ENCODE measurements around the gene SAMSN1. TPM values are rescaled to one million over a fixed set of nuclear protein-coding genes. Genes with fewer than 3 reads are reported as not detected.

The SAMSN1 gene
- polyA plus RNA-seq, 2 of the 4 experiments (the other 2 are of a cell fraction), result 0.06 TPM; not detected in 1

GRCh38 chr21:14593230-14593629 is 47.1 kb upstream of the SAMSN1 start:
- Histone ChIP-seq H3K4me1 (no peaks in the 10 kb centered on the region), H3K27ac (no peak overlapping the region), H3K9me3 (no peaks in the 10 kb centered on the region), H3K4me2 (no peak overlapping the region), H3K4me3 (no peak overlapping the region)
- ChIA-PET POLR2A (no interaction called here), CTCF (no interaction called here)
- DNase-seq (ENCODE audit: low read depth in 1 of 2, low spot score in 1 of 2) (no peak), FAIRE-seq (no peak), ATAC-seq (no peak)
- TF ChIP-seq USF2 (IDR thresholded peaks at IDR 0.05), result no peak
- TF ChIP-seq RARB (CRISPR knock-in tag; IDR thresholded peaks at IDR 0.05), result no peak
- no peak for TF ChIP-seq HOXA7 (CRISPR knock-in tag; IDR thresholded peaks at IDR 0.05)
- no peak for TF ChIP-seq CEBPB (IDR thresholded peaks at IDR 0.05)
- no peak for TF ChIP-seq CHD2 (IDR thresholded peaks at IDR 0.05; ENCODE audit: low read length, partially characterized antibody)
- TF ChIP-seq KDM5A (IDR thresholded peaks at IDR 0.05), result no peak
- TF ChIP-seq E2F6 (IDR thresholded peaks at IDR 0.05; ENCODE audit: borderline replicate concordance, low read depth), result no peak
- no peak for TF ChIP-seq HES2 (IDR thresholded peaks at IDR 0.05)
- TF ChIP-seq CBX8 (IDR thresholded peaks at IDR 0.05), result no peak
- TF ChIP-seq HMGXB4 (CRISPR knock-in tag; IDR thresholded peaks at IDR 0.05; ENCODE audit: borderline replicate concordance), result no peak
- no peak for TF ChIP-seq BHLHE40 (IDR thresholded peaks at IDR 0.05; ENCODE audit: low read depth, low read length)
- no peak for TF ChIP-seq ATOH8 (CRISPR knock-in tag; IDR thresholded peaks at IDR 0.05; ENCODE audit: low read depth)
- TF ChIP-seq TP53 (CRISPR knock-in tag; IDR thresholded peaks at IDR 0.05), result no peak
- no peak for TF ChIP-seq EHF (CRISPR knock-in tag; IDR thresholded peaks at IDR 0.05)
- TF ChIP-seq SREBF2 (IDR thresholded peaks at IDR 0.05), result no peak
- TF ChIP-seq ESRRA (IDR thresholded peaks at IDR 0.05; ENCODE audit: borderline replicate concordance, low read length), result no peak
- no peak for TF ChIP-seq KDM1A (IDR thresholded peaks at IDR 0.05; ENCODE audit: low read depth)
- TF ChIP-seq GATA3 (IDR thresholded peaks at IDR 0.05; ENCODE audit: borderline replicate concordance), result no peak
- TF ChIP-seq REST (IDR thresholded peaks at IDR 0.05), result no peak

GRCh38 chr21:14592296-14593000 is 46.3 kb upstream of the SAMSN1 start:
- FAIRE-seq (no peak), ATAC-seq (no peak), DNase-seq (ENCODE audit: low read depth in 1 of 2, low spot score in 1 of 2) (no peak)
- Histone ChIP-seq H3K4me3 (no peak overlapping the region), H3K4me1 (no peaks in the 10 kb centered on the region), H3K4me2 (no peak overlapping the region), H3K9me3 (no peaks in the 10 kb centered on the region), H3K27ac (no peak overlapping the region)
- 60% methylated on average over 4 of the region's 4 CpGs for WGBS (ENCODE audit: missing lambda C conversion rate)
- ChIA-PET POLR2A (no interaction called here), CTCF (no interaction called here)
- TF ChIP-seq HOXA7 (CRISPR knock-in tag; IDR thresholded peaks at IDR 0.05) (no peak), HOXB13 (CRISPR knock-in tag; IDR thresholded peaks at IDR 0.05; ENCODE audit: low read depth) (no peak), CEBPB (IDR thresholded peaks at IDR 0.05) (no peak), USF2 (IDR thresholded peaks at IDR 0.05) (no peak), RARB (CRISPR knock-in tag; IDR thresholded peaks at IDR 0.05) (no peak), ELK1 (IDR thresholded peaks at IDR 0.05; ENCODE audit: low read depth, low read length) (no peak), HOXB5 (CRISPR knock-in tag; IDR thresholded peaks at IDR 0.05) (no peak), PHF8 (IDR thresholded peaks at IDR 0.05; ENCODE audit: borderline replicate concordance, low read depth) (no peak), BCL3 (IDR thresholded peaks at IDR 0.05) (no peak), HES2 (IDR thresholded peaks at IDR 0.05) (no peak)

All from A549 (cell line).